Adrenal gland (tissue), 5 donors: ENCODE measurements around the gene NR3C1.

Experiments
- CTCF ChIP-seq, 6 experiments: fragments of 450-650 bp in 4 of 6; fragments of 200-600 bp in 2 of 6; sonication (generic) in 1 of 6; IDR thresholded peaks; 1 replicate in 5 of 6; 2 replicates in 1 of 6; pipeline versions ENCODE4 v1.5.1 to v1.8.0; 2016 to 2021; ENCODE audit warnings: antibody characterized with exemption in 6 of 6, mild to moderate bottlenecking in 2 of 6, moderate library complexity in 1 of 6
- POLR2A ChIP-seq, 2 donors: fragments of 450-650 bp; IDR thresholded peaks; one replicate each; pipeline ENCODE4 v1.6.1; 2017; ENCODE audit warnings: antibody characterized with exemption in 2 of 2, mild to moderate bottlenecking in 2 of 2, moderate library complexity in 1 of 2
- donor health status: DM: no; HTN: no; CAD: no.

GRCh38 chr5:143275512-143276363 is 127.7 kb downstream of the NR3C1 start:
- no peak for TF ChIP-seq CTCF (IDR thresholded peaks at IDR 0.05)
- no peak for TF ChIP-seq POLR2A (IDR thresholded peaks at IDR 0.05)
